ENCODE results near the gene JPT1. TPM values are rescaled to one million over a fixed set of nuclear protein-coding genes. Genes with fewer than 3 reads are reported as not detected.

Gene JPT1
- polyA plus RNA-seq, 1 of the 3 experiments (the other 2 are of a cell fraction) = 490 TPM

GRCh38 chr17:75155191-75155601 lies 884 bp upstream of the JPT1 start:
- DNase-seq = no peak
- H3K4me1 ChIP-seq (ENCODE audit: control insufficient read depth in 1 of 2, insufficient read depth in 2 of 2, low read depth in 1 of 2, low read length in 1 of 2) = peaks cover 5 to 8% of the 10 kb centered on the region in 2 experiments; a peak in 3 of 4 replicates
- no peaks in the 10 kb centered on the region for H3K9me2 ChIP-seq
- no peak overlapping the region for H3K9ac ChIP-seq
- peaks cover 47% of the 10 kb centered on the region for H3K79me2 ChIP-seq (ENCODE audit: insufficient read depth)
- 91% methylated on average over 3 of the region's 3 CpGs for WGBS (ENCODE audit: low lambda C conversion rate)
- H4K20me1 ChIP-seq (ENCODE audit: insufficient read depth) = peaks cover 7% of the 10 kb centered on the region; the same call in 1 of the 2 replicates
- no peak for TF ChIP-seq MEF2A (IDR thresholded peaks at IDR 0.05; ENCODE audit: borderline replicate concordance, low read depth)
- TF ChIP-seq REST (IDR thresholded peaks at IDR 0.05; ENCODE audit: low read depth, low read length) = no peak
- no peak for TF ChIP-seq NFIC (IDR thresholded peaks at IDR 0.05; ENCODE audit: borderline replicate concordance)
- TF ChIP-seq RFX5 (IDR thresholded peaks at IDR 0.05; ENCODE audit: low read length) = no peak
- no peak for TF ChIP-seq ELF1 (IDR thresholded peaks at IDR 0.05)
- TF ChIP-seq USF1 (IDR thresholded peaks at IDR 0.05; ENCODE audit: borderline replicate concordance, low read depth) = no peak
- TF ChIP-seq RXRA (IDR thresholded peaks at IDR 0.05; ENCODE audit: borderline replicate concordance, low read depth) = no peak
- no peak for TF ChIP-seq USF2 (IDR thresholded peaks at IDR 0.05; ENCODE audit: borderline replicate concordance, low read depth, low read length)
- TF ChIP-seq GATA2 (CRISPR knock-in tag; IDR thresholded peaks at IDR 0.05) = no peak
- no peak for TF ChIP-seq FOSL2 (IDR thresholded peaks at IDR 0.05; ENCODE audit: borderline replicate concordance, low read depth)
- TF ChIP-seq TCF12 (IDR thresholded peaks at IDR 0.05) = no peak
- TF ChIP-seq CHD2 (IDR thresholded peaks at IDR 0.05; ENCODE audit: low read length, partially characterized antibody) = no peak
- H3K36me3 ChIP-seq (replicated peaks in 1 of 2; ENCODE audit: control insufficient read depth in 1 of 2, insufficient read depth in 2 of 2, low read length in 1 of 2) = peaks cover 0 to 19% of the 10 kb centered on the region in 2 experiments
- peak overlapping the region; percentile 46; the same call in 1 of the 2 replicates for H3K4me2 ChIP-seq
- ChIA-PET POLR2A (interaction anchor here (0.6 to 1.9 kb wide), 11 partner anchors 10 to 166 kb away, joined by 3 to 14 read pairs (median 3); partner anchors contain the start of genes ARMC7, GGA3, MRPS7 and NT5C), CTCF (interaction anchor here (1.0 to 1.9 kb wide), 5 partner anchors 17 to 47 kb away, joined by 4 to 8 read pairs (median 4); partner anchors contain the start of gene NT5C)
- no peak overlapping the region for H2AFZ ChIP-seq (ENCODE audit: low read depth)
- H3K9me3 ChIP-seq = no peaks in the 10 kb centered on the region
- H3K27me3 ChIP-seq (ENCODE audit: insufficient read depth) = no peaks in the 10 kb centered on the region
- peaks cover 26% of the 10 kb centered on the region for H3F3A ChIP-seq (replicated peaks; ENCODE audit: insufficient read depth)
- H3K27ac ChIP-seq (ENCODE audit: low read depth in 2 of 2, low read length in 1 of 2) = peak overlapping the region; percentile 47 to 54; a peak in 3 of 4 replicates
- no peak overlapping the region for H3K4me3 ChIP-seq (ENCODE audit: low read depth in 2 of 2, low read length in 1 of 2)
